MCF 10A (cell line): ENCODE measurements around the gene PLA2G6. TPM values are rescaled to one million over a fixed set of nuclear protein-coding genes. Genes with fewer than 3 reads are reported as not detected.

Experiments used
- BruUV-seq: library from RNA; stranded (reverse); fragments of 400-500 nt; replicated peaks from 2 replicates; lab custom pipeline; 2021; lab: Mats Ljungman, UMichigan
- CTCF ChIA-PET: fragments of 300-600 bp; sonication (Branson Sonifier 250); formaldehyde crosslinking; extraction: SDS; loops from one replicate; lab custom pipeline; 2021; ENCODE audit warnings: antibody characterized with exemption, inconsistent platforms; lab: Yijun Ruan, JAX
- POLR2A ChIA-PET: fragments of 300-600, 350-650 bp; sonication (Branson Sonifier 250); formaldehyde crosslinking; extraction: SDS; loops from one replicate; lab custom pipeline; 2020; ENCODE audit warnings: antibody characterized with exemption, inconsistent platforms; lab: Yijun Ruan, JAX
- DNase-seq: peaks from one replicate; pipeline ENCODE4 v3.0.0-alpha.2; 2018; ENCODE audit not compliant: unreplicated experiment
- H3K27ac Mint-ChIP-seq: one replicate; pipeline ENCODE4 v1.8.0; 2022; ENCODE audit warnings: mild to moderate bottlenecking, low read depth, mixed read lengths; ENCODE audit not compliant: unreplicated experiment
- H3K27me3 Mint-ChIP-seq: one replicate; pipeline ENCODE4 v1.8.0; 2022; ENCODE audit warnings: mixed read lengths; ENCODE audit not compliant: insufficient read depth, unreplicated experiment
- H3K36me3 Mint-ChIP-seq: one replicate; pipeline ENCODE4 v1.8.0; 2022; ENCODE audit warnings: mild to moderate bottlenecking, moderate library complexity, mixed read lengths; ENCODE audit not compliant: insufficient read depth, unreplicated experiment
- H3K4me1 Mint-ChIP-seq: one replicate; pipeline ENCODE4 v1.8.0; 2022; ENCODE audit warnings: mixed read lengths; ENCODE audit not compliant: insufficient read depth, unreplicated experiment
- H3K4me3 Mint-ChIP-seq: one replicate; pipeline ENCODE4 v1.8.0; 2022; ENCODE audit warnings: mild to moderate bottlenecking, moderate library complexity, mixed read lengths; ENCODE audit not compliant: unreplicated experiment
- H3K9me3 Mint-ChIP-seq: one replicate; pipeline ENCODE4 v1.8.0; 2022; ENCODE audit warnings: mixed read lengths; ENCODE audit not compliant: unreplicated experiment
- CTCF ChIP-seq: fragments of 200-600 bp; IDR thresholded peaks from one replicate; pipeline ENCODE4 v1.8.0; 2022; ENCODE audit warnings: antibody characterized with exemption, mild to moderate bottlenecking; ENCODE audit not compliant: unreplicated experiment
- intact Hi-C: fragments of 100-400 bp; cut with micrococcal nuclease; formaldehyde crosslinking; loops from 2 replicates; pipeline ENCODE4 v1.14.1; 2022
- total RNA-seq: library from RNA; stranded (reverse); gene quantifications from 2 replicates; pipeline ENCODE4 v1.2.3, GENCODE V29; 2022

PLA2G6 gene
- total RNA-seq, 1 experiment from 2014 or later: 37.5 TPM

GRCh38 chr22:38213990-38214301 lies 32.3 kb upstream of the PLA2G6 start:
- Mint-ChIP-seq H3K27ac (no peak overlapping the region), H3K9me3 (no peaks in the 10 kb centered on the region), H3K4me3 (no peak overlapping the region), H3K36me3 (peaks cover 74% of the 10 kb centered on the region), H3K27me3 (no peaks in the 10 kb centered on the region), H3K4me1 (peaks cover 31% of the 10 kb centered on the region)
- no TSS peak for BruUV-seq
- DNase-seq: no peak
- TF ChIP-seq CTCF: no peak
- intact Hi-C loops: no loop called here
- CTCF ChIA-PET: no interaction called here
- POLR2A ChIA-PET: no interaction called here

GRCh38 chr22:38213319-38213989 lies 31.8 kb upstream of the PLA2G6 start:
- ChIA-PET CTCF (interaction anchor here (0.5 kb wide), 1 partner anchor 157 kb away, joined by 3 read pairs; the partner anchor contains the start of gene PICK1), POLR2A (no interaction called here)
- TF ChIP-seq CTCF: no peak
- no peak overlapping the region for H3K27ac Mint-ChIP-seq
- H3K4me3 Mint-ChIP-seq: no peak overlapping the region
- H3K36me3 Mint-ChIP-seq: peaks cover 73% of the 10 kb centered on the region
- no peak for DNase-seq
- BruUV-seq: no TSS peak
- intact Hi-C loops: no loop called here
- peaks cover 28% of the 10 kb centered on the region for H3K4me1 Mint-ChIP-seq
- no peaks in the 10 kb centered on the region for H3K27me3 Mint-ChIP-seq
- H3K9me3 Mint-ChIP-seq: no peaks in the 10 kb centered on the region

GRCh38 chr22:38212442-38212841 lies 30.8 kb upstream of the PLA2G6 start:
- no peak for DNase-seq
- Mint-ChIP-seq H3K4me1 (peaks cover 23% of the 10 kb centered on the region), H3K27me3 (no peaks in the 10 kb centered on the region), H3K36me3 (peaks cover 68% of the 10 kb centered on the region), H3K9me3 (no peaks in the 10 kb centered on the region), H3K27ac (no peak overlapping the region), H3K4me3 (no peak overlapping the region)
- CTCF ChIA-PET: interaction anchor here (0.6 kb wide), 1 partner anchor 48 kb away, joined by 3 read pairs; no protein-coding TSS in a partner anchor
- TF ChIP-seq CTCF: no peak
- POLR2A ChIA-PET: interaction anchor here (0.6 to 1.8 kb wide), 3 partner anchors 9 to 56 kb away, joined by 3 to 4 read pairs (median 3); no protein-coding TSS in a partner anchor
- no TSS peak for BruUV-seq
- intact Hi-C loops: no loop called here

- Mint-ChIP-seq H3K4me3 (no peak overlapping the region), H3K9me3 (no peaks in the 10 kb centered on the region), H3K4me1 (peaks cover 23% of the 10 kb centered on the region), H3K27ac (peak overlapping the region; percentile 54), H3K36me3 (peaks cover 61% of the 10 kb centered on the region), H3K27me3 (no peaks in the 10 kb centered on the region)
- no TSS peak for BruUV-seq
- DNase-seq: no peak
- ChIA-PET CTCF (interaction anchor here (0.5 to 1.1 kb wide), 2 partner anchors 19 to 79 kb away, joined by 3 to 4 read pairs; no protein-coding TSS in a partner anchor), POLR2A (interaction anchor here (0.9 to 1.8 kb wide), 2 partner anchors 8 to 11 kb away, joined by 3 to 4 read pairs; no protein-coding TSS in a partner anchor)
- intact Hi-C loops: no loop called here
- TF ChIP-seq CTCF: no peak
These were observed 29.9 kb upstream of the PLA2G6 start for GRCh38 chr22:38211556-38211955.
